K562 (cell line): ENCODE data around the gene KPNA1. TPM values are rescaled to one million over a fixed set of nuclear protein-coding genes. Genes with fewer than 3 reads are reported as not detected.

Experiments used
- ATAC-seq: fragments of 200-7000 bp; cut with Tn5 transposase; 3 replicates; pipeline ENCODE4 v1.9.1; 2020; ENCODE audit warnings: moderate library complexity
- BruUV-seq: library from RNA; stranded (reverse); fragments of 400-500 nt; replicated peaks from 2 replicates; lab custom pipeline; 2021; lab: Mats Ljungman, UMichigan
- CTCF ChIA-PET: fragments of 300-600 bp; formaldehyde crosslinking; extraction: SDS; loops from one replicate; lab custom pipeline; 2021; ENCODE audit warnings: low intra/inter-chr PET ratio; lab: Yijun Ruan, JAX
- POLR2A ChIA-PET: fragments of 300-600, 350-650 bp; sonication (Branson Sonifier 250); formaldehyde crosslinking; extraction: SDS; loops from one replicate; lab custom pipeline; 2021; ENCODE audit warnings: antibody characterized with exemption, inconsistent platforms; lab: Yijun Ruan, JAX
- DNase-seq, 4 experiments: peaks; one replicate each; pipeline versions ENCODE4 v3.0.0 to v3.0.0-alpha.2; 2011 to 2018; ENCODE audit warnings: low spot score in 3 of 4, mixed read lengths in 3 of 4; ENCODE audit errors: extremely low read depth in 1 of 4
- FAIRE-seq: peaks from 2 replicates; lab custom pipeline; 2011; peaks lifted over from hg19 to GRCh38; lab: Jason Lieb, UNC
- H2AFZ ChIP-seq: 2 replicates; pipeline ENCODE4 v1.6.0; 2011; ENCODE audit warnings: low read depth, low read length, control low read depth, inconsistent platforms
- H3K27ac ChIP-seq: fragments of 200-600 bp; 3 replicates; pipeline ENCODE4 v1.8.0; 2011; ENCODE audit warnings: low read depth, mild to moderate bottlenecking, control low read depth, inconsistent platforms, low read length, moderate library complexity, mixed read lengths; ENCODE audit errors: extremely low read depth
- H3K27me3 ChIP-seq, 2 experiments: fragments of 300-600 bp in 1 of 2; 2 replicates in 1 of 2; 3 replicates in 1 of 2; pipeline versions ENCODE4 v1.6.0 to v1.8.0; 2011; ENCODE audit warnings: inconsistent platforms in 2 of 2, low read length in 2 of 2, mild to moderate bottlenecking in 1 of 2, mixed read lengths in 1 of 2, moderate library complexity in 1 of 2; ENCODE audit not compliant: control insufficient read depth in 2 of 2, insufficient read depth in 2 of 2
- H3K36me3 ChIP-seq: fragments of 300-600 bp; 3 replicates; pipeline ENCODE4 v1.8.0; 2011; ENCODE audit warnings: mild to moderate bottlenecking, low read length, inconsistent platforms; ENCODE audit not compliant: control insufficient read depth, insufficient read depth
- H3K4me1 ChIP-seq, 2 experiments: fragments of 200-600 bp in 1 of 2; replicated peaks in 1 of 2; 2 replicates in 1 of 2; 3 replicates in 1 of 2; pipeline versions ENCODE4 v1.5.1 to v1.8.0; 2011; ENCODE audit warnings: inconsistent platforms in 2 of 2, low read length in 2 of 2, mild to moderate bottlenecking in 1 of 2, mixed read lengths in 1 of 2, moderate library complexity in 1 of 2; ENCODE audit not compliant: control insufficient read depth in 2 of 2, insufficient read depth in 2 of 2
- H3K4me2 ChIP-seq: 2 replicates; pipeline ENCODE4 v1.6.1; 2011; ENCODE audit warnings: low read length, control low read depth, inconsistent platforms, mixed read lengths; ENCODE audit not compliant: insufficient read depth
- H3K4me3 ChIP-seq: fragments of 200-600 bp; sonication (generic), shearing (Covaris generic); 2 replicates; pipeline ENCODE4 v1.5.1; 2016; ENCODE audit warnings: control low read depth, inconsistent platforms
- H3K79me2 ChIP-seq: fragments of 200-600 bp; 3 replicates; pipeline ENCODE4 v1.8.0; 2011; ENCODE audit warnings: low read length, inconsistent platforms; ENCODE audit not compliant: control insufficient read depth, insufficient read depth
- H3K9ac ChIP-seq, 2 experiments: 2 replicates each; pipeline versions ENCODE4 v1.6.0 to v1.6.1; 2011; ENCODE audit warnings: low read depth in 2 of 2, low read length in 2 of 2, control low read depth in 1 of 2, inconsistent platforms in 1 of 2, mild to moderate bottlenecking in 1 of 2, mixed read lengths in 1 of 2; ENCODE audit not compliant: insufficient read depth in 1 of 2
- H3K9me1 ChIP-seq: one replicate; pipeline ENCODE4 v1.6.0; 2011; ENCODE audit warnings: inconsistent platforms, mild to moderate bottlenecking, low read length, moderate library complexity; ENCODE audit not compliant: control insufficient read depth, insufficient read depth
- H3K9me3 ChIP-seq: replicated peaks from 2 replicates; pipeline ENCODE4 v1.5.1; 2011; ENCODE audit warnings: low read depth, low read length, inconsistent platforms; ENCODE audit not compliant: control insufficient read depth, insufficient read depth
- H4K20me1 ChIP-seq: replicated peaks from 2 replicates; pipeline ENCODE4 v1.6.1; 2011; ENCODE audit warnings: low read length, inconsistent platforms, mixed read lengths; ENCODE audit not compliant: control insufficient read depth, insufficient read depth
- ARID4B ChIP-seq: sonication (generic); formaldehyde crosslinking; IDR thresholded peaks from 2 replicates; pipeline ENCODE4 v1.8.0; 2022; ENCODE audit warnings: mild to moderate bottlenecking, missing genetic modification reagents
- DNMT1 ChIP-seq: fragments of 450-650 bp; IDR thresholded peaks from 2 replicates; pipeline ENCODE4 v1.6.1; 2016; ENCODE audit warnings: antibody characterized with exemption, mild to moderate bottlenecking
- FOXP4 ChIP-seq: sonication (generic); formaldehyde crosslinking; IDR thresholded peaks from 2 replicates; pipeline ENCODE4 v1.8.0; 2022; ENCODE audit warnings: mild to moderate bottlenecking, missing genetic modification reagents, borderline replicate concordance
- RBM15 ChIP-seq: fragments of 200-400 bp; formaldehyde crosslinking; IDR thresholded peaks from 2 replicates; pipeline ENCODE4 v1.6.1; 2018; ENCODE audit warnings: mild to moderate bottlenecking, low read length, moderate library complexity; ENCODE audit not compliant: insufficient read depth
- SAP30 ChIP-seq: fragments of 200-600 bp; sonication (generic); IDR thresholded peaks from 2 replicates; pipeline ENCODE4 v1.6.1; 2012; ENCODE audit warnings: borderline replicate concordance, low read depth, mild to moderate bottlenecking, moderate library complexity, low read length, control low read depth, inconsistent platforms; ENCODE audit not compliant: insufficient read depth, poor library complexity, severe bottlenecking
- TAL1 ChIP-seq: fragments of 450-650 bp; IDR thresholded peaks from 2 replicates; pipeline ENCODE4 v1.6.1; 2016; ENCODE audit warnings: mild to moderate bottlenecking
- TRIM25 ChIP-seq: fragments of 450-650 bp; IDR thresholded peaks from 2 replicates; pipeline ENCODE4 v1.7.0; 2016; ENCODE audit warnings: borderline replicate concordance
- USF2 ChIP-seq: sonication (generic); formaldehyde crosslinking; IDR thresholded peaks from 2 replicates; pipeline ENCODE4 v1.5.0; 2020; ENCODE audit warnings: missing genetic modification reagents
- ZBTB2 ChIP-seq: fragments of 450-650 bp; IDR thresholded peaks from 2 replicates; pipeline ENCODE4 v1.6.1; 2016; ENCODE audit warnings: antibody characterized with exemption
- ZNF584 ChIP-seq: fragments of 200-800 bp; sonication (Bioruptor generic); IDR thresholded peaks from 2 replicates; pipeline ENCODE4 v1.6.1; 2016; ENCODE audit warnings: low read depth, mild to moderate bottlenecking, missing genetic modification characterization, missing compliant biosample characterization
- WGBS: fragments of 100-300 bp; shearing (Covaris generic); methylation state at CpG from one replicate; pipeline ENCODE4 v1.1.6; 2016; ENCODE audit warnings: low coverage, mixed read lengths; ENCODE audit not compliant: insufficient coverage; ENCODE audit errors: missing lambda C conversion rate; 5-methylcytosine and 5-hydroxymethylcytosine counted together
- in situ Hi-C: fragments of 300-500 bp; cut with MboI; formaldehyde crosslinking; loops from 4 replicates; pipeline ENCODE4 v1.15.0; 2018; ENCODE audit warnings: inconsistent platforms, mixed read lengths
- intact Hi-C: fragments of 100-400 bp; cut with micrococcal nuclease; formaldehyde crosslinking; loops from 2 replicates; pipeline ENCODE4 v1.14.2; 2022
- polyA plus RNA-seq, 8 experiments: library from polyadenylated mRNA; depleted of rRNA in 4 of 8; stranded (reverse) in 5 of 8; unstranded in 3 of 8; fragments of >200 nt; fragmentation: Nextera tagmentation in 2 of 8; fragmentation: Illumina TruSeq in 1 of 8; extraction: Ambion mirVana in 2 of 8; extraction: Trizol in 1 of 8; gene quantifications; 2 replicates each; pipeline versions ENCODE4 v1.2.1 to v1.2.3, GENCODE V29; 2011 to 2014; ENCODE audit warnings: inconsistent platforms in 1 of 8, missing spikeins in 1 of 8
- total RNA-seq, 7 experiments: library from RNA; depleted of rRNA in 6 of 7; stranded (reverse); fragments of >200 nt in 6 of 7; fragmentation: Illumina TruSeq in 2 of 7; extraction: Trizol in 2 of 7; gene quantifications; 2 replicates each; pipeline versions ENCODE4 v1.2.1 to v1.2.3, GENCODE V29; 2011 to 2021; ENCODE audit warnings: low replicate concordance in 1 of 7

The KPNA1 gene
- total and polyA plus RNA-seq, 9 of the 15 experiments (the other 6 are each of a cell fraction or from before 2014, with no cell fraction given), result 9.3 to 53.8 (median 33.5) TPM

GRCh38 chr3:122535964-122536631 lies 21.4 kb upstream of the KPNA1 start:
- no peaks in the 10 kb centered on the region for H3K9me1 ChIP-seq
- no peaks in the 10 kb centered on the region for H3K27me3 ChIP-seq
- no peak for ATAC-seq
- H3K9ac ChIP-seq, result no peak overlapping the region
- BruUV-seq, result no TSS peak
- intact Hi-C loops, result no loop called here
- no peak overlapping the region for H3K4me2 ChIP-seq
- no peak overlapping the region for H2AFZ ChIP-seq
- H3K9me3 ChIP-seq, result no peaks in the 10 kb centered on the region
- ChIA-PET CTCF (no interaction called here), POLR2A (no interaction called here)
- DNase-seq, result no peak
- no peaks in the 10 kb centered on the region for H3K4me1 ChIP-seq
- no peaks in the 10 kb centered on the region for H3K79me2 ChIP-seq
- no peak overlapping the region for H3K27ac ChIP-seq
- in situ Hi-C loops, result no loop called here
- WGBS, result 40% methylated on average over 5 of the region's 6 CpGs
- H3K4me3 ChIP-seq, result no peak overlapping the region
- 0 out of 3 replicates have a peak, but pooled peaks cover 2% of the 10 kb centered on the region for H3K36me3 ChIP-seq
- H4K20me1 ChIP-seq, result no peaks in the 10 kb centered on the region
- no peak for FAIRE-seq
- TF ChIP-seq ZNF584, result no peak
- TF ChIP-seq DNMT1, result no peak
- no peak for TF ChIP-seq ARID4B (CRISPR knock-in tag)
- no peak for TF ChIP-seq SAP30
- TF ChIP-seq USF2, result no peak
- TF ChIP-seq RBM15, result no peak
- no peak for TF ChIP-seq FOXP4 (CRISPR knock-in tag)
- no peak for TF ChIP-seq ZBTB2
- TF ChIP-seq TAL1, result no peak
- TF ChIP-seq TRIM25, result no peak
